GOT3 (cell line): ENCODE data around the gene DNAH2.

ENCODE experiments used
- DNase-seq: peaks from one replicate; lab custom pipeline; 2025; ENCODE audit warnings: mixed read lengths; lab: John Stamatoyannopoulos, UW

The DNAH2 gene

GRCh38 chr17:7873051-7873450 lies 155.5 kb downstream of the DNAH2 start:
- DNase-seq: no peak

- DNase-seq: no peak
These were observed 158.3 kb downstream of the DNAH2 start for GRCh38 chr17:7875804-7876370.

- no peak for DNase-seq
These were observed 160.7 kb downstream of the DNAH2 start for GRCh38 chr17:7878234-7878633.

DNA sequence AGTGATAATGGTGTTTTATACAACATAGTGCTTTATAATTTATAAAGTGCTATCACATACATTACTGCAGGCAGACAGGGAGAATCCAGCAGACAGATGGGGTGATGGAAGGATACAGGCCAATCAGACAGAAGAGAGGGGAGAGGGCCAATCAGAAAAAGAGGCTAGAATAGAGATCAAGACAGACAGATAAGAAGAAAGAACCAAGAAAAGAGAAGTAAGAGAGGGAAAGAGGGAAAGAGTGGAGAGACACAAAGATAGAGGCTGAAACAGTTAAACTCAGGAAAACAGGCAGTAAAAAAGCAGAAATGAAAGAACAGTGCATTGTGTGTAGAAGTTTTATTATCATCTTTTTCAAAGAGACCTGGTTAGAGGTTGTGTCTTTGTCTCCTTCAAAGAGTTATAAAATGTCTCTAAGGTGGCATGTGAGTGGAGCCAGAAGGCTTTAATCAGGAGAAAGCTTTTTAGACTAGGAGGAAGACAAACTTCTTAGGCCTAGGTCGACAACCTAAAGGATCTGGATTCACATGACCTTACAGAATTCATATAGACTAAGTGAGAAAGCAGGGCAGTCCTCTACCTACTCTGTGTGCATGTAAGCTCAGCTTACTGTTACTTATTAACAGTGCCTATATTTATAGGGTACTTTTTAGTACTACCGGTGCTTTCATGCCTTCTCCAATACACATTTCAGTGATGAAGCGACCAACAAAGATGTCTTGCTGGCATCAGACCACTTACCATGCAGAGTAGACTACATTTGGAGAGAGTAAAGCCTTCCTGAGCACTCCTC lies 162.7 kb downstream of the DNAH2 start:
- DNase-seq: no peak

DNA sequence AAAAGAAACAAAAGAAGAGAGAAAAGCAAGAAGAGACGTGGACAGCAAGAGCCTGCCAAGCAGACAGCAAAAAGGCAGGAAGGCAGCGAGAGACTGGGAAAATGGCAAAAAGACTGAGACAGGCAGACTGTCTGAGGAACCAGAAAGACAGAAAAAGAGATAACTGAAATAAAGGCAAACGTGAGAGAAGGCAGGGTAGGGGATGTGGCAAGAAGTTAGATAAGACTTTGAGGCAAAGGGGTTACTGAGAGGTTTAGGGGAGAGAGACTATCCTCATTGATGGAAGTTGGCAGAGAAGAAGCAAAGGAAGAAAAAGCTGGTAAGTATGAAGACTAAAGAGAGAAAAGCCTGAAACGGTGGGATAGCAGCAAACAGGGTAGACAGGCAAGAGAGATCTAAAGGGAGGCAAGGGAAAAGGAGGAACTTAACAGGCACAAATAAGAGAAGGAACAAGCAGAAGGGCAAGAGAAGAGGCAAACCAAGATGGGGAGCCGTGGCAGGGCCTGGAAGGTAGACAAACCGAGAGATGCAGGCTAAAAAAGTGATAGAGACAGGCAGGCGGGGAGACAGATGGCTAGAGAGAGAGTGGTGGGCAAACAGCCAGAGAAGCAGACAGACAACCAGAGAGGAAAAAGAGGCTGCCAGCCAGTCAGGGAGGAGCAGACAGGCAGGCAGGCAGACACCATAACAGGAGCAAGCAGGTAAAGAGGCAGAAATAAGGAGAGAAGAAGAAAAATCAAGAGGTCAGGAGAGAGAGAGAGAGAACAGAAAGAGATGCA lies 163.9 kb downstream of the DNAH2 start:
- DNase-seq: no peak

DNA sequence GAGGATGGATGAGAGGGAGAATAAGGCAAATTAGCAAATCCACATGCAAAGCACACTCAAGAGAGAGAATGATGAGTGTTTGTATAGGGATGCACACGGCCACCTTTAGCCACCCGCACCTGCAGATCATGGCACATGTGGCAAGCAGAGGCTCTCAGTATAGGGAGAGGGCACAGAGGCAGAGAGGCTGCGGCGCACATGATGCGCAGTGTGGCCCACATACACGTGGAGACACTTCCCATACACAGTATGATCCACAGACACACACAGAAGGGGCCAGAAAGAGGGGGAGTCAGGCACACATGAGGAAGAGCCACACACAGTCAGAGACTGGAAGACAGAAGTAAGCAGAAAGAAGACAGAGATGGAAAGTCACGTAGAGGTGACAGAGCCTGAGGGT lies 164.5 kb downstream of the DNAH2 start:
- no peak for DNase-seq

GRCh38 chr17:7882629-7883028 lies 165.1 kb downstream of the DNAH2 start:
- DNase-seq: no peak
